NT2/D1 (cell line): ENCODE data around the gene CYP2B6.

Experiments
- SUZ12 ChIP-seq: IDR thresholded peaks from 2 replicates; pipeline ENCODE4 v1.6.1; 2011; ENCODE audit not compliant: insufficient read length, insufficient read depth; ENCODE audit errors: extremely low read depth
- YY1 ChIP-seq: IDR thresholded peaks from 2 replicates; pipeline ENCODE4 v1.6.1; 2011; ENCODE audit not compliant: insufficient read length, insufficient read depth
- ZNF274 ChIP-seq: IDR thresholded peaks from 2 replicates; pipeline ENCODE4 v1.6.1; 2011; ENCODE audit warnings: mild to moderate bottlenecking, low read depth, low read length

- TF ChIP-seq ZNF274 (no peak), SUZ12 (no peak), YY1 (no peak)
Observed at GRCh38 chr19:41030651-41031050, 39.6 kb downstream of the CYP2B6 start.
